Activated CD4-positive, alpha-beta T cell treated with anti-CD3 and anti-CD28 coated beads, Interleukin-10, Interleukin-2, amounts not matched to agents 100 ng/mL and 50 ng/mL, durations not matched to agents 16 hours and 8 hours (primary cell): ENCODE measurements around the gene KLHL30.

ENCODE experiments used
- DNase-seq: peaks from one replicate; pipeline ENCODE4 v3.0.0-alpha.2; 2020

The KLHL30 gene

GRCh38 chr2:238133499-238134392, 4.7 kb upstream of the KLHL30 start:
- DNase-seq = no peak

GRCh38 chr2:238134393-238134785, 4.1 kb upstream of the KLHL30 start:
- no peak for DNase-seq

GRCh38 chr2:238135601-238136150, 2.8 kb upstream of the KLHL30 start:
- DNase-seq = no peak

- no peak for DNase-seq
These were observed 1.5 kb upstream of the KLHL30 start for GRCh38 chr2:238136820-238137537.

GRCh38 chr2:238137885-238138284, 583 bp upstream of the KLHL30 start:
- no peak for DNase-seq

GRCh38 chr2:238139196-238140039, 950 bp downstream of the KLHL30 start:
- DNase-seq = peak; percentile 34

GRCh38 chr2:238140040-238140439, 1.6 kb downstream of the KLHL30 start:
- no peak for DNase-seq

GRCh38 chr2:238140721-238141540, 2.5 kb downstream of the KLHL30 start:
- no peak for DNase-seq

- DNase-seq = no peak
These were observed 3.3 kb downstream of the KLHL30 start for GRCh38 chr2:238141541-238142318.

- DNase-seq = no peak
These were observed 4.1 kb downstream of the KLHL30 start for GRCh38 chr2:238142382-238143205.

GRCh38 chr2:238143239-238143951, 4.9 kb downstream of the KLHL30 start:
- no peak for DNase-seq

- DNase-seq = no peak
These were observed 5.8 kb downstream of the KLHL30 start for GRCh38 chr2:238144262-238144661.

GRCh38 chr2:238145046-238145445, 6.6 kb downstream of the KLHL30 start:
- no peak for DNase-seq

- DNase-seq = no peak
These were observed 7.4 kb downstream of the KLHL30 start for GRCh38 chr2:238145851-238146250.

- DNase-seq = no peak
These were observed 8.5 kb downstream of the KLHL30 start for GRCh38 chr2:238146884-238147544.

- no peak for DNase-seq
These were observed 10.5 kb downstream of the KLHL30 start for GRCh38 chr2:238148981-238149380.

- DNase-seq = no peak
These were observed 11.5 kb downstream of the KLHL30 start for GRCh38 chr2:238149841-238150572.

GRCh38 chr2:238150686-238151085, 12.2 kb downstream of the KLHL30 start:
- no peak for DNase-seq
